ENCODE data around the gene TARBP1. TPM values are rescaled to one million over a fixed set of nuclear protein-coding genes. Genes with fewer than 3 reads are reported as not detected.
"Not testable (repeated sequence)": the region's sequence is repeated elsewhere in the genome, so short reads cannot be mapped to it uniquely, and the experiment has no call there.

Gene TARBP1
- total and polyA plus RNA-seq, 2 donors (not counting 1 experiment from before 2014, with no cell fraction given) = 35.4 to 71.5 TPM

GRCh38 chr1:234401658-234402057, 77.3 kb downstream of the TARBP1 start:
- ATAC-seq (ENCODE audit: low read depth) (no peak), DNase-seq (no peak)
- Histone ChIP-seq H3K4me2 (replicated peaks; ENCODE audit: low read depth, low read length, poor library complexity, severe bottlenecking) (no peak overlapping the region), H3K27me3 (replicated peaks in 1 of 4; ENCODE audit: control extremely low read depth in 1 of 4, control insufficient read depth in 3 of 4, insufficient read depth in 4 of 4, low read length in 3 of 4) (no peaks in the 10 kb centered on the region), H3K27ac (ENCODE audit: low read length in 2 of 2) (peak overlapping the region in 1 of 2 donors; percentile 65), H2AFZ (ENCODE audit: insufficient read depth, low read depth, low read length, poor library complexity, severe bottlenecking) (peak overlapping the region; percentile 25), H3K4me1 (ENCODE audit: control insufficient read depth in 2 of 2, insufficient read depth in 2 of 2, low read length in 2 of 2) (peaks cover 18 to 20% of the 10 kb centered on the region in 2 donors), H3K36me3 (replicated peaks in 1 of 2; ENCODE audit: control extremely low read depth in 1 of 2, control insufficient read depth in 1 of 2, extremely low read depth in 1 of 2, insufficient read depth in 2 of 2, low read length in 1 of 2) (peaks cover 3 to 7% of the 10 kb centered on the region in 2 experiments), H3K79me2 (ENCODE audit: control insufficient read depth, insufficient read depth, low read length) (no peaks in the 10 kb centered on the region), H3K9me3 (ENCODE audit: control extremely low read depth in 1 of 3, control insufficient read depth in 2 of 3, insufficient read depth in 1 of 3, low read length in 2 of 3) (no peaks in the 10 kb centered on the region), H3K4me3 (ENCODE audit: control extremely low read depth in 1 of 5, extremely low read depth in 1 of 5, insufficient read depth in 1 of 5, low read depth in 2 of 5, low read length in 4 of 5) (no peak overlapping the region), H3K9ac (ENCODE audit: low read length) (no peak overlapping the region), H4K20me1 (ENCODE audit: control insufficient read depth, insufficient read depth, low read length, poor library complexity, severe bottlenecking) (no peaks in the 10 kb centered on the region)
- TF ChIP-seq EZH2 (IDR thresholded peaks at IDR 0.05; ENCODE audit: borderline replicate concordance, insufficient read depth, low read depth, low read length, poor library complexity, severe bottlenecking) = no peak
- no peak for TF ChIP-seq CTCF (IDR thresholded peaks at IDR 0.05)
- Mint-ChIP-seq H3K27me3 (no peaks in the 10 kb centered on the region), H3K27ac (peak overlapping the region; percentile 89), H3K9me3 (ENCODE audit: insufficient read depth) (no peaks in the 10 kb centered on the region), H3K4me3 (peak overlapping the region; percentile 18), H3K4me1 (peaks cover 36% of the 10 kb centered on the region)
- CTCF ChIA-PET = no interaction called here
- POLR2A ChIA-PET = no interaction called here
- WGBS (ENCODE audit: insufficient coverage) = 98% methylated on average over 3 of the region's 3 CpGs
- intact Hi-C loops (cut with micrococcal nuclease) = no loop called here

GRCh38 chr1:234400773-234401172, 78.2 kb downstream of the TARBP1 start:
- H3K4me1 ChIP-seq (ENCODE audit: control insufficient read depth in 2 of 2, insufficient read depth in 2 of 2, low read length in 2 of 2) = peaks cover 18 to 20% of the 10 kb centered on the region in 2 donors
- ChIA-PET POLR2A (no interaction called here), CTCF (no interaction called here)
- Mint-ChIP-seq H3K4me3 (peak overlapping the region; percentile 63), H3K27ac (peak overlapping the region; percentile 77), H3K9me3 (ENCODE audit: insufficient read depth) (no peaks in the 10 kb centered on the region), H3K27me3 (no peaks in the 10 kb centered on the region), H3K4me1 (peaks cover 36% of the 10 kb centered on the region)
- H3K4me2 ChIP-seq (replicated peaks; ENCODE audit: low read depth, low read length, poor library complexity, severe bottlenecking) = peak overlapping the region; percentile 59
- H2AFZ ChIP-seq (ENCODE audit: insufficient read depth, low read depth, low read length, poor library complexity, severe bottlenecking) = peak overlapping the region; percentile 44
- ATAC-seq (ENCODE audit: low read depth) (no peak), DNase-seq (peak; percentile 33)
- H3K9ac ChIP-seq (ENCODE audit: low read length) = peak overlapping the region; percentile 18
- intact Hi-C loops (cut with micrococcal nuclease) = no loop called here
- no peaks in the 10 kb centered on the region for H3K27me3 ChIP-seq (replicated peaks in 1 of 4; ENCODE audit: control extremely low read depth in 1 of 4, control insufficient read depth in 3 of 4, insufficient read depth in 4 of 4, low read length in 3 of 4)
- H3K27ac ChIP-seq (ENCODE audit: low read length in 2 of 2) = peak overlapping the region; percentile 3 to 65
- peak overlapping the region in 1 of 5 experiments; percentile 31 for H3K4me3 ChIP-seq (ENCODE audit: control extremely low read depth in 1 of 5, extremely low read depth in 1 of 5, insufficient read depth in 1 of 5, low read depth in 2 of 5, low read length in 4 of 5)
- no peaks in the 10 kb centered on the region for H4K20me1 ChIP-seq (ENCODE audit: control insufficient read depth, insufficient read depth, low read length, poor library complexity, severe bottlenecking)
- no peaks in the 10 kb centered on the region for H3K79me2 ChIP-seq (ENCODE audit: control insufficient read depth, insufficient read depth, low read length)
- peaks cover 2 to 4% of the 10 kb centered on the region in 2 experiments for H3K36me3 ChIP-seq (replicated peaks in 1 of 2; ENCODE audit: control extremely low read depth in 1 of 2, control insufficient read depth in 1 of 2, extremely low read depth in 1 of 2, insufficient read depth in 2 of 2, low read length in 1 of 2)
- no peak for TF ChIP-seq EZH2 (IDR thresholded peaks at IDR 0.05; ENCODE audit: borderline replicate concordance, insufficient read depth, low read depth, low read length, poor library complexity, severe bottlenecking)
- TF ChIP-seq CTCF (IDR thresholded peaks at IDR 0.05) = no peak
- H3K9me3 ChIP-seq (ENCODE audit: control extremely low read depth in 1 of 3, control insufficient read depth in 2 of 3, insufficient read depth in 1 of 3, low read length in 2 of 3) = no peaks in the 10 kb centered on the region

GRCh38 chr1:234399515-234399914, 79.5 kb downstream of the TARBP1 start:
- CTCF ChIA-PET; H3K36me3 ChIP-seq (replicated peaks in 1 of 2; ENCODE audit: control extremely low read depth in 1 of 2, control insufficient read depth in 1 of 2, extremely low read depth in 1 of 2, insufficient read depth in 2 of 2, low read length in 1 of 2); H3K9me3 Mint-ChIP-seq (ENCODE audit: insufficient read depth); H3K79me2 ChIP-seq (ENCODE audit: control insufficient read depth, insufficient read depth, low read length); ATAC-seq (ENCODE audit: low read depth); H3K27me3 ChIP-seq (replicated peaks in 1 of 4; ENCODE audit: control extremely low read depth in 1 of 4, control insufficient read depth in 3 of 4, insufficient read depth in 4 of 4, low read length in 3 of 4); H3K27me3 Mint-ChIP-seq; H3K9me3 ChIP-seq (ENCODE audit: control extremely low read depth in 1 of 3, control insufficient read depth in 2 of 3, insufficient read depth in 1 of 3, low read length in 2 of 3); DNase-seq; POLR2A ChIA-PET; H4K20me1 ChIP-seq (ENCODE audit: control insufficient read depth, insufficient read depth, low read length, poor library complexity, severe bottlenecking): not testable (repeated sequence)
- peak overlapping the region; percentile 75 for H3K4me2 ChIP-seq (replicated peaks; ENCODE audit: low read depth, low read length, poor library complexity, severe bottlenecking)
- peaks cover 18 to 20% of the 10 kb centered on the region in 2 donors for H3K4me1 ChIP-seq (ENCODE audit: control insufficient read depth in 2 of 2, insufficient read depth in 2 of 2, low read length in 2 of 2)
- H3K4me3 Mint-ChIP-seq = peak overlapping the region; percentile 99
- H3K4me3 ChIP-seq (ENCODE audit: control extremely low read depth in 1 of 5, extremely low read depth in 1 of 5, insufficient read depth in 1 of 5, low read depth in 2 of 5, low read length in 4 of 5) = peak overlapping the region in 2 of 5 experiments; percentile 44 to 83
- H3K27ac ChIP-seq (ENCODE audit: low read length in 2 of 2) = peak overlapping the region in 1 of 2 donors; percentile 80
- peak overlapping the region; percentile 71 for H3K9ac ChIP-seq (ENCODE audit: low read length)
- WGBS (ENCODE audit: insufficient coverage) = no CpG with 5 or more reads among the region's 6 CpGs
- H2AFZ ChIP-seq (ENCODE audit: insufficient read depth, low read depth, low read length, poor library complexity, severe bottlenecking) = peak overlapping the region; percentile 81
- intact Hi-C loops (cut with micrococcal nuclease) = loop anchor here (2.0 kb wide), 2 partner anchors 27 to 77 kb away; partner anchors contain the start of gene COA6
- peaks cover 36% of the 10 kb centered on the region for H3K4me1 Mint-ChIP-seq
- peak overlapping the region; percentile 94 for H3K27ac Mint-ChIP-seq
